DOHH2 (cell line): Measurements from ENCODE around the gene RC3H2.
"Not testable (repeated sequence)": the region's sequence is repeated elsewhere in the genome, so short reads cannot be mapped to it uniquely, and the experiment has no call there.

Experiments used
- H3F3A ChIP-seq: fragments of 200-600 bp; sonication (generic), shearing (Covaris generic); 2 replicates; pipeline ENCODE4 v1.6.0; 2016; ENCODE audit warnings: antibody characterized with exemption, mild to moderate bottlenecking; ENCODE audit not compliant: control insufficient read depth, insufficient read depth
- H3K27ac ChIP-seq: fragments of 200-600 bp; sonication (generic); 2 replicates; pipeline ENCODE4 v1.5.1; 2014; ENCODE audit warnings: low read depth, mild to moderate bottlenecking, low read length, moderate library complexity
- H3K27me3 ChIP-seq: fragments of 200-600 bp; sonication (generic); 2 replicates; pipeline ENCODE4 v1.6.1; 2014; ENCODE audit warnings: mild to moderate bottlenecking, low read length, mixed read lengths; ENCODE audit not compliant: control insufficient read depth
- H3K36me3 ChIP-seq: fragments of 200-600 bp; sonication (generic); 2 replicates; pipeline ENCODE4 v1.6.1; 2014; ENCODE audit warnings: mild to moderate bottlenecking, low read length, moderate library complexity, mixed read lengths; ENCODE audit not compliant: control insufficient read depth
- H3K4me1 ChIP-seq: fragments of 200-600 bp; sonication (generic); 2 replicates; pipeline ENCODE4 v1.6.1; 2014; ENCODE audit warnings: mild to moderate bottlenecking, low read length, mixed read lengths; ENCODE audit not compliant: control insufficient read depth
- H3K4me2 ChIP-seq: fragments of 200-600 bp; sonication (generic); 2 replicates; pipeline ENCODE4 v1.6.0; 2014; ENCODE audit warnings: mild to moderate bottlenecking, low read length, moderate library complexity
- H3K4me3 ChIP-seq: fragments of 200-600 bp; sonication (generic); 2 replicates; pipeline ENCODE4 v1.5.1; 2014; ENCODE audit warnings: mild to moderate bottlenecking, low read length, mixed read lengths
- H3K79me2 ChIP-seq: fragments of 200-600 bp; sonication (generic); 2 replicates; pipeline ENCODE4 v1.6.1; 2014; ENCODE audit warnings: mild to moderate bottlenecking, low read length, mixed read lengths; ENCODE audit not compliant: control insufficient read depth
- H3K9me2 ChIP-seq: fragments of 200-600 bp; sonication (generic); replicated peaks from 2 replicates; pipeline ENCODE4 v1.6.1; 2014; ENCODE audit warnings: mild to moderate bottlenecking, low read length, mixed read lengths; ENCODE audit not compliant: control insufficient read depth
- H3K9me3 ChIP-seq: fragments of 200-600 bp; sonication (generic); 2 replicates; pipeline ENCODE4 v1.6.1; 2014; ENCODE audit warnings: antibody characterized with exemption, low read length, mixed read lengths; ENCODE audit not compliant: control insufficient read depth, insufficient read depth
- H4K20me1 ChIP-seq: fragments of 200-600 bp; sonication (generic); 2 replicates; pipeline ENCODE4 v1.6.0; 2014; ENCODE audit warnings: low read depth, mild to moderate bottlenecking, antibody characterized with exemption, low read length, moderate library complexity; ENCODE audit not compliant: control insufficient read depth, insufficient read depth
- CTCF ChIP-seq: fragments of 200-600 bp; sonication (generic); IDR thresholded peaks from one replicate; pipeline ENCODE4 v1.5.1; 2014; ENCODE audit warnings: antibody characterized with exemption, mild to moderate bottlenecking, low read depth, low read length; ENCODE audit not compliant: poor library complexity, severe bottlenecking
- EZH2phosphoT487 ChIP-seq: fragments of 200-600 bp; sonication (generic); IDR thresholded peaks from 2 replicates; pipeline ENCODE4 v1.6.1; 2017; ENCODE audit warnings: borderline replicate concordance, mild to moderate bottlenecking, antibody characterized with exemption, low read length, moderate library complexity, mixed read lengths

The RC3H2 gene

GRCh38 chr9:122860319-122861142 is 44.6 kb downstream of the RC3H2 start:
- no peaks in the 10 kb centered on the region for H3K4me1 ChIP-seq
- no peaks in the 10 kb centered on the region for H4K20me1 ChIP-seq
- H3K79me2 ChIP-seq, result no peaks in the 10 kb centered on the region
- no peaks in the 10 kb centered on the region for H3F3A ChIP-seq
- H3K9me2 ChIP-seq, result no peaks in the 10 kb centered on the region
- no peaks in the 10 kb centered on the region for H3K9me3 ChIP-seq
- TF ChIP-seq EZH2phosphoT487 (no peak), CTCF (no peak)
- no peak overlapping the region for H3K27ac ChIP-seq
- no peaks in the 10 kb centered on the region for H3K27me3 ChIP-seq
- no peak overlapping the region for H3K4me3 ChIP-seq
- H3K36me3 ChIP-seq, result peaks cover 79% of the 10 kb centered on the region
- H3K4me2 ChIP-seq, result no peak overlapping the region

- Histone ChIP-seq H3K4me3 (no peak overlapping the region), H3K27me3 (no peaks in the 10 kb centered on the region), H3K36me3 (peaks cover 77% of the 10 kb centered on the region), H4K20me1 (no peaks in the 10 kb centered on the region), H3K9me3 (no peaks in the 10 kb centered on the region), H3K79me2 (no peaks in the 10 kb centered on the region), H3K4me1 (no peaks in the 10 kb centered on the region), H3K27ac (no peak overlapping the region), H3K9me2 (no peaks in the 10 kb centered on the region), H3K4me2 (no peak overlapping the region), H3F3A (no peaks in the 10 kb centered on the region)
- TF ChIP-seq CTCF, result no peak
- TF ChIP-seq EZH2phosphoT487, result no peak
Observed at GRCh38 chr9:122857815-122858214, 47.3 kb downstream of the RC3H2 start.

GRCh38 chr9:122852085-122852786 is 52.9 kb downstream of the RC3H2 start:
- peaks cover 75% of the 10 kb centered on the region for H3K36me3 ChIP-seq
- H3K79me2 ChIP-seq, H3K4me2 ChIP-seq, H4K20me1 ChIP-seq, H3K9me3 ChIP-seq, H3K4me1 ChIP-seq, H3K4me3 ChIP-seq, H3F3A ChIP-seq, H3K9me2 ChIP-seq, H3K27ac ChIP-seq, H3K27me3 ChIP-seq: not testable (repeated sequence)
